GM18511 (cell line): ENCODE data around the gene HSF5.
"Not testable (repeated sequence)": the region's sequence is repeated elsewhere in the genome, so short reads cannot be mapped to it uniquely, and the experiment has no call there.

Experiments
- ATAC-seq: cut with Tn5 transposase; IDR thresholded peaks from one replicate; pipeline ENCODE4 v1.9.1; 2021; ENCODE audit warnings: mild to moderate bottlenecking, moderate library complexity; ENCODE audit not compliant: unreplicated experiment

Gene HSF5

GRCh38 chr17:58415371-58416055, 72.7 kb downstream of the HSF5 start:
- ATAC-seq: no peak

DNA sequence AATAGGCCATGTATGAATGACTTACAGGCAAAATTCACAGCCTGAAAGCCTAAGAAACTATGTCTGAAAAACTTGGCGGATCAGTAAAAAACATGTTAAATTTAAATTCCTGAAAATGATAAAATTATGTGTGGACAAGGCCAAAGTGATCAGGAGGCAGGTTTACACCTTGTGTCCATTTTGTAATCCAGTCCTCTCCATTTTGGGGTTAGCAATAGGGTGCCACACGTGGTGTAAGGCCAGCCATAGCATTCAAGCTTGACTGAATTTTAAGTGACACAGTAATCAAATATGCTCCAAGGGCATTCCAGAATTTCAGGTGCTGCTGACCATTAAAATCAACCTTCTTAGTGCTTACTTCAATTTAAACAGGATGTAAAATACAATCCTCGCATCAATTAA, 73.6 kb downstream of the HSF5 start:
- ATAC-seq: no peak

- no peak for ATAC-seq
Observed at GRCh38 chr17:58413684-58414083, 74.5 kb downstream of the HSF5 start.

GRCh38 chr17:58412961-58413586, 75.1 kb downstream of the HSF5 start:
- no peak for ATAC-seq

DNA sequence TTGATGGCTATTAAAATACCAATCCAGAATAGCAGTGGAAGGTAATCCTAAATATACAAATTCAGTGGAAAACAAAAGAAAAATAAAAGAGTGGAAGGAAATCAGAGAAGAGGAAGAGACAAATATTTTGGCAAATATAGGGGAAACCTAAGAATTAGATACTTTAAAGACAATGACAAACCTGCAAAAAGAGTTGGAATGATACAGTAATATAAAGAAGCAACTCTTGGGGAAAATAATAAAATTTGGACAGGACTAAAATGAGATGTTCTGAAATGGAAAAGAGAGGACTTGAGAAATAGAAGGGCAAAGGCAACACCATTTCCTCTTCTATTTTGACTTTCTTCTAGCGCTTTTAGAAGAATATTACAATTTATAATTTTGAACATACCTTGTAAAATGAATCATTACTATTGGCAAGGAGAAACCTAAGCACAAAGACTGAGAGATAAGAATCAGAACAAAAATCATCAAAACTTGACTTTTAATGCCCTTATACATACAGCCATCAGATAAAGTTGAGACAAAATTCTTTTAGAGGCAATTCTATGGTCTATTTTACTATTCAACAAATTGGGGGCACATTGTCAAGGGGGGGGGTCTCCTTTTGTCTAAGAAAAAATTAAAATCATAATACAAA, 76.0 kb downstream of the HSF5 start:
- ATAC-seq: no peak

DNA sequence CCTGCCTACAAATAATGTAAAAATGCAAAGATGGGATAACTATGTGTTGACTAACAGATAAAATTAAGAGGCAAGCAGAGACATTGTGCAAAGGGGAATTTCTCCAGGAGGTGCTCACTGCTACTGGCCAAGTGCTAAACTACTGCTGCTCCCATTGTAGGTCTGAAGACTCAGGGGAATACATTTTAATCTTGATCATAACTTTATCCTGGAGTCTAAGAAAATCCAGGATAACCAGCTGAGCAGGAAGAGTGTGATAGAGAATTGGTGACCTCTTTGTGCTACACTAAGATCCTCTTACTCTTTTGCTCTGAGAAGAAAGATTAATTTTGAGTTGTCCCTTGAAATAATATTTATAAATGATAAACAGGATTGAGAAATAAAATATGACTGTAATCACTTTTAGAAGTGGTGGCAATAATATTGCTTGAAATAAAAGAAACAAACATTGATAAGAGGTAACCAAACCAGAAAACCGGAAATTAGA, 76.8 kb downstream of the HSF5 start:
- ATAC-seq: no peak

- ATAC-seq: no peak
Observed at GRCh38 chr17:58410714-58411407, 77.3 kb downstream of the HSF5 start.

DNA sequence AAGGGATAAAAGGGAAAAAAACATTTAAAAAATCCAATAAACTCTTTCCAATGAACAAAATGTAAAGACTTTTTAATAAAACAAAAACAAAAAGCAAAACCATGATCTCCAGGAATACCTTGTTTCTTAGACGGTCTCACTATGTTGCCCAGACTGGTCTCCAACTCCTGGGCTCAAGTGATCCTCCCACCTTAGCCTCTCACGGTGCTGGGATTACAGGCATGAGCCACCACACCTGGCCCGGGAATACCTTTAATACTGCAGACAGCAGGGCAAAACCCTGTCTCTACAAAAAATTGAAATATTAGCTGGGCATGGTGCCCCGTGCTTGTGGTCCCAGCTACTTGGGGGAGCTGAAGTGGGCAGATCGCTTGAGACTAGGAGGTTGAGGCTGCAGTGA, 78.8 kb downstream of the HSF5 start:
- ATAC-seq: no peak

DNA sequence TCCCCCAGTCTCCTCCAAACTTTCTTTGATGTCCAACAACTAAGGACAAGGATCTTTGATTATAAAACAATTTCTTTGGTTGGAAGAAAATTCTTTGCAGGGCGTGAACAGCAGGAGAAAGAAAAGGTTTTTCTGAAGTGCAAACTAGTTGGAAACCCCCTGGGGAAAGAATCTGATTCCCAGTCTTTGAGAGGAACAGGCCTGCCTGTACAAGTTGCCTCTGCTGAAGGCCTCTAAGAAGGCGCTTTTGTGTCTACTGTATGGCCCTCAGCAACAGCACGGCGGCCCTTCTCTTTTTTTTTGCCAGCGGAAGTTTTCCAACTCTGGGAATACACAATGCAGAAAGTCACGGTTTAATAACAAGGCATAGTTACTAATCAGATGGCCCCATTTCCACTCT, 84.9 kb downstream of the HSF5 start:
- ATAC-seq: no peak

GRCh38 chr17:58402679-58403078, 85.5 kb downstream of the HSF5 start:
- no peak for ATAC-seq

GRCh38 chr17:58402047-58402446, 86.2 kb downstream of the HSF5 start:
- no peak for ATAC-seq

GRCh38 chr17:58401287-58401686, 86.9 kb downstream of the HSF5 start:
- ATAC-seq: no peak

GRCh38 chr17:58400826-58401225, 87.4 kb downstream of the HSF5 start:
- no peak for ATAC-seq

- ATAC-seq: no peak
Observed at GRCh38 chr17:58399974-58400373, 88.2 kb downstream of the HSF5 start.

DNA sequence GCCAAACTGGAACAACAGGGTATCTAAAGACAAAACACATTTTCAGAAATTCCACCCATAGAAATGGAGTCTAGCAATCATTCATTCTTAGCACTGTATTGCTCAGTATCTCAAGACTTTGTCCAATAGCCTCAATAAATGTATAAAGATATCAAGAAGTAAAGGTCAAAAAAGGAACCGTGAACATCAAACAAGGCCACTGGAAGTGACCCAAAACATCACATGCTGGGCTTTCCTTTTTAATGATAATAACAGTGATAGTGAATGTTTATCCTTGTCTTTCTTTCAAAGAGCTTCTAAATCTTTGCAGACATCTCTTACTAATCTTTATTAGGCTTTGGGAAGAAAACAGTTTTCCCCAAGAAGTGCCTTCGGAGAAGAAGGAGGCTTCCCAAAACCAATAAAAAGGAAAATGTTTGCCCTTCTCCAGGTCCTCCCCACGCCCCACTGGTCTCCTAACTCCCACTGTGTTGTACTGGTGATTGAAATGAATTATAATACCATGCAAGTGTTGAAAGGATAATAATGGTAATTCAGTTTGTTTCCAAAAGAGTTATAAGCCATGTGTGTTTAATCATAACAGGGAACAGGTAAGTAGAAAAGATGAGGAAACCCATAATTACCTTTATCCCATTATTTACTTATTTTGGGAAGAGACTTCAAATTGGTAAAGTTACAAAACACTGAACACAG, 89.5 kb downstream of the HSF5 start:
- ATAC-seq: no peak

DNA sequence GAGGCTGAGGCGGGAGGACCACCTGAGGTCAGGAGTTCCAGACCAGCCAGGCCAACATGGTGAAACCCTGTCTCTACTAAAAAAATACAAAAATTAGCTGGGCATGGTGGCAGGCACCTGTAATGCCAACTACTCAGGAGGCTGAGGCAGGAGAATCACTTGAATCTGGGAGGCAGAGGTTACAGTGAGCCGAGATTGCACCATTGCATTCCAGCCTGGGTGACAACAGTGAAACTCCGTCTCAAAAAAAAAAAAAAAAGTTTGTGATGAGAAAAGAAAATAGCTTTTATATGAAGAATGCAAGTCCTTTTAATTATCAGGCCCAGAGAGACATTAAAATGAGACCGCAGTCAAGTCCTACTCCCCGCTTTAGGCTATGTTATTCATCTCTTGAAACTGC, 90.8 kb downstream of the HSF5 start:
- ATAC-seq: not testable (repeated sequence)

GRCh38 chr17:58396173-58396572, 92.0 kb downstream of the HSF5 start:
- no peak for ATAC-seq

DNA sequence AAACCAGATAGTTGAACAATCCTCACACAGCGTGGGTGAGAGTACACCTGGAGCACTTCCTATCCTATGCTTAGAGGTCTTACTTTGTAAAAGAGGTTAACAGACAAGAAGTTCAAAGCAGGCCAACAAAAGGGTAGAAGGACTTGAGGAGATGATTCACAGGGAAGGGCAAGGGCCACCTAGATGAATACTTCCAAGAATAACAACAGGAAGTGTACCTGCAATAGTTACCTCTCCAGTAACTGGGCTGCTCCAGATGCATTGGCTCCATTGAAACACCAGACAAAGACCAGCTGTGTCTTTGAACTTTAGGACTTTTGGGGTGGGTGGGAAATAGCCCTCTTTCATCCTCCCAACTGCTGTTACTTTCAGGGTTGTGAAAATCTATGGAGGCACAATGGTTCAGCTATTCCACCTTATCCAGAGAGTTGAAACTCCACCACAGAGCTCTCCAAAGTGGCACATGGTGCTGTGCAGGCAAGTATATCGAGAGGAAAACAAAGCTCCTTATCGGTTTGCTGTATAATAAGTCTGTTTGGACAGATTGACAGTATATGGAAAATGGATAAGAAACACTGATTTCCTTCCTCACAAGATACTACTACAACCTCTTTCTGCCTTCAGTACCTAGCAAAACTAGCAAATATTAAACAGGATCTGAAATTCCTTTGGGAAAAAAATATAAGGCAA, 93.5 kb downstream of the HSF5 start:
- ATAC-seq: no peak

DNA sequence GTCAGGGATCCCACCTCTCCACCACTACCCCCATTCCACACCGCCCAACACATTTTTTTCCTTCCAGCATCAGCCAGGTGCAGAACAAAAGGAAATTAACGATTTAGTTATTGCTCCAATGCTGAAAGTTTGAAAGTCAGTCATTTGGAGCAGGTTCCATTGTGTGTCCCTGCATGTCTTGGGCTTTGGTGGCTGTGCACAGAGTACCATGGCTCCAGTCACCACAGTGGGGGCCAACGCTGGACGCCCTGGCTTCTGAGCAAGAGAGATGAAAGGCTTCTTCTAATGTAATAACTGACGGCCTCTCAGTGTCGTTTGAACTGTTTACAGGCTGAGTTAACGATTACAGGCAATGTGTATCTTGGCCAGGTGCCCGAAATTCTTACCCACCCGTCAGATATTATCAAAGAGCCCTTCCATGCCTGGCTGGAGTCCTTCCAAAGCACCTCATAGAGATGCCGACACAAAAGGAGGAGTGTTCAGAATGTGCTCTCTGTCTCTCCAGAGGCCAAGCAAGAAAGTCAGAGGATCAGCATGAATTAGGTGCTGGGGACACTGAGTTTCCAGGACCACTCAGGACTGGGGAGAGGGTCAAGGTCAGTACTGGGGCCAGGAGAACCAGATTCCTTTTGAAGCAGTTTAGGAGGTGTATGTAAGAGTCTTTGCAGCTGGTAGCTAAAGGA, 96.8 kb downstream of the HSF5 start:
- ATAC-seq: no peak

DNA sequence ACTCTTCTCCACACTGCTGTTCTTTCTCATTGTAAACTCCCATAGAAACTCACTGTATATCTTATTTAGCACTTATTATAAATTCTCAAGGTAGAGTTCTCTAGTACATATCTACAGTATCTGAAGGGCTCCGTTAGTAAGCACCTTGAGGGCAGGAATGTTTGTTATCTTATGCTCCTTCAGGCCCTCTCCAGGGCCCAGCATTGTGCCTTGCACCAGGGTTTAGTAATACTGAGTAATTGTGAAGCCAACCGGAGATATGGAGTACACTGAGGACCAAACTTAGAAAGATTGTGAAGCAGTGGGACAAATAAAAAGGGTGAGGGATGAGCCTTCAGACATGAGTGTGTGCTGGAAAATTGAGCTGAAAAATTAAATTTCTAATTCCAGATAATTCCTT, 97.3 kb downstream of the HSF5 start:
- ATAC-seq: no peak
